Stimulated activated CD8-positive, alpha-beta memory T cell treated with anti-CD3 and anti-CD28 coated beads, Interleukin-2, amount 100 ng/mL, for 1 hour (primary cell): ENCODE results near the gene MAGI3.

Source experiments
- DNase-seq, 2 donors: peaks; one replicate each; pipeline ENCODE4 v3.0.0-alpha.2; 2020; ENCODE audit warnings: low read depth in 2 of 2

MAGI3 gene

GRCh38 chr1:113389953-113390834, at the start of gene MAGI3:
Gene MAGI3 (plus strand): TSS chr1:113390515. CDS start chr1:113391034, 519 bp downstream.
- DNase-seq, result peak; percentile 71 to 79

- DNase-seq, result no peak
These were observed 36.7 kb upstream of the MAGI3 start for GRCh38 chr1:113353580-113353979.

GRCh38 chr1:113363935-113364334, 26.4 kb upstream of the MAGI3 start:
- no peak for DNase-seq

GRCh38 chr1:113369040-113369439, 21.3 kb upstream of the MAGI3 start:
- DNase-seq, result no peak

GRCh38 chr1:113369699-113370098, 20.6 kb upstream of the MAGI3 start:
- no peak for DNase-seq

DNA sequence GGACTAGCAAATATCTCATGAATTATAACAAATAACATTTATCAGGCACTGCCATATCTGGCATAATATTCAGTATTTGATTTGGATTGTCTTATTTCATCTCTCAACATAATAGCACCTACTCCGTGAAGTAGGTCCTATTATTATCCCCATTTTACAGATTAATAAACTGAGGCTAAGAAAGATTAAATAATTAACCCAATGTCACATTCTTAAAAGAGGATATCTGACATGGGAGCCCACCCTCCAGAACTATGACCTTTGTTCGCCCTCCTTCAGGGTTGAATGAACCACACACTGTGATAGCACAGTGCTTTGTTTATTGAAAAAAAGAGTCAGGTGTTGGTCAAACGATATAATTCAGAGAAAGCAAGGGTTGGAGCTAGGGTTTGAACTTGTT, 19.4 kb upstream of the MAGI3 start:
- no peak for DNase-seq

DNA sequence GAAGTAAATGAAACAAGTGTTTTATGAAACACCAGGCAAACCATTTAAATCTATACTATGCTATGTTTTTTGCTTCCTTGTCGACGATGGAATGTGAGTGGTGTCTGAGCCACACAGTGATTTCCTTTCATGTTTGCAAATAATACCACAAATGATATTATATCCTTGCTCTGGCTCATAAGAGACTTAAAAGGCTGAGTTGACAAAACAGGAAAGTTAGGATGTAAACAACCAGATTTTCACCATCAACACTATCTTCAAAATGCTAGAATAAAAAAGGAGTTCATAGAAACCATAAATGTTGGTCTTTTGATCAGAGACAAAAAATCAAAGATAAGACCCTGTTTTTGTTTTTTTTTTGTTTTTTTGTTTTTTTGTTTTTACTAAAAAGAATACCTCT, 17.8 kb upstream of the MAGI3 start:
- DNase-seq, result no peak

DNA sequence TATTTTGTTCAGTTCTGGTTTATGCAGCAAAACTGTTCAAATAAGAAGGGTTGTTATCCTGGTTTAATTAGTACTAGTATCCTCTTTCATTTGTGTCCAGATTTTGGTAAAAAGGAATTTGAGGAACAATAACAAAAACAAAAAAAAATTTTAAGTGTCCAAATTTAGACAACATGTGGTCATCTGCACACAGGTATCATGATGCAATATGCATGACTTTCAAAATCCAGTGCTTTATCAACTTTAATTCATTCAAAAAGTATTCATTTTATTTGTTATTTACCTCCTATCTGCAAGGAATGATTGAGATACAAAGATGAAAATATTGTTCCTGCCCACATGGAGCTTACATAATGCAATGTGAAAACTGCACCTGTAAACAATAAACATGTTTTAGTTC, 16.7 kb upstream of the MAGI3 start:
- no peak for DNase-seq

DNA sequence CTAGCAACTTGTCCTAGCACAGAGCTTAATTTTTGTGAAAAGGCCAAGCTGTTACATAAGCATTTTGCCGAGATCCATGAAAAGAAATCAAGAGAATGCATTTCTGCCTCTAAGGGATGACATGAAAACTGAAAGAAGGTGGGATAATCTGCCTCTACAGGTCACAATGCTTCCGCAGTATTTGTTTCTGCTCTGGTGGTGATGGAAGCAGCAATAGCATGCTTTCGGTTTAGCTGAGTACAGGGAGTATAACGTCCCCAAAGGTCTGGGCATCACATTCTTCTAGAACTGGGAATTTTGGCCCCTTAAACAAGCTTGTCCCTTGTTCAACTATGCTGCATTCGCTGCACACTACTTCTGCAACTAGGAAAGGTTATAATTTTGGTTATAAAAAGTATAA, 14.4 kb upstream of the MAGI3 start:
- no peak for DNase-seq

- no peak for DNase-seq
These were observed 10.2 kb upstream of the MAGI3 start for GRCh38 chr1:113380075-113380474.

DNA sequence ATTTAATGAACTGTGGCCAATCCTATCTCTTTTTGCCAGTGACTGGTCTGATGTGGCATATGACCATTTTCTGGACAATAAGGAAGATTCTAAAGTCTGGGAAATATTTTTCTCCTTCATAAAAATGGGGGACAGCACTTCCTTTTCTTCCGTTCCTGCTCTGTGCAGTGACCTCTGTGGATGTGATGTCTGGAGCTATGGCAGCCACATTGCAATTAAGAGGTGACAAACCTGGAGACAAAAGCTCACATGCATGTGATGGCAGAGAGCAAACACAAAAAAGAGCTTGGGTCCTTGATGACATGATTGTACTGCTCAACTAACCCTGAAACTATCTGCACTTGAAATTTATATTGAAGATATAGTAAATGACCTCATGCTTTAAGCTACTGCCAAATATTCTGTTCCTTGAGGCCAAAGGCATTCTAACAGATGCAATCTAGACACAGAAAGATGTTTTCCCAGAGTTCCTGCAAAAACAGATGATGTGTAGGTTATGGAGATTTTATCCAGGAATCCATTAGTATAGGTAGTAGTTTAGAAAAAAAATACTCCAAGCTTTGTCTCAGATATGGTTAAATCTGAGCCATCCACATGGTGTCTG, 2.2 kb upstream of the MAGI3 start:
- DNase-seq, result no peak

DNA sequence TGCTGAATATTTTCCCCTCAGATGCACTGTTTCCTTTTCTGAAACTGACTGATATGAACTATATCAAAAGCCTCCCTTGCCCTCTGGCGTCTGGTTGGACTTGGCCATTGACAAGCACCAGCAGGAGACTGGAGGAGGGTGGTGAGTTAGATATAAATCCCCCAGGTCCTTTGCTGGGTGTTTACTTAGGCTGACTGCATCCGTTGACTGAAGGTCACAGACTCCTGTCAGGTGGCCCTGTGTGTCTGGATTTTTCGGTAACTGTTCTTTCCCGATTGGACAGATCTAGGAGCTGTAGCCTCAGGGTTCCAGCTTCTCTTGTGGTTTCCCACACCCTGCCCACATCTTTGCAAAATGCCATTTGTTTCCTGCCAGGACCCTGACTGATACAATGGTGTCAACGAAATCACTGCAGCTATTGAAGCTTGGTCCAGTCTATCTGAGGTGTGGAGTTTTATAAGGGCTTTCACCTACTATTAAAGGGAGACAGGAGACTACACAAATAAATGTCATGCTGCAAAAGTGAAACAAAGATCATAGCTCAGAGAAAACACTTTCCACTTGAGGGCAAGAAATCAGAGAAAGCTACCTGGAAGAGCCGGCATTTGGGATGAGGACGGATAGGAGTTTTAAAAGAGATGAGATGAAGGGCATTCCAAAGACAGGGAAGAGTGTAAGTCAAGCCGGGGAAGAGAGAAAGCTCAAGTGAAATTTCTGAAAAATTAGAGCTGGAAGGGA, 1.5 kb upstream of the MAGI3 start:
- DNase-seq, result no peak

- no peak for DNase-seq
These were observed 859 bp upstream of the MAGI3 start for GRCh38 chr1:113389359-113389952.

DNA sequence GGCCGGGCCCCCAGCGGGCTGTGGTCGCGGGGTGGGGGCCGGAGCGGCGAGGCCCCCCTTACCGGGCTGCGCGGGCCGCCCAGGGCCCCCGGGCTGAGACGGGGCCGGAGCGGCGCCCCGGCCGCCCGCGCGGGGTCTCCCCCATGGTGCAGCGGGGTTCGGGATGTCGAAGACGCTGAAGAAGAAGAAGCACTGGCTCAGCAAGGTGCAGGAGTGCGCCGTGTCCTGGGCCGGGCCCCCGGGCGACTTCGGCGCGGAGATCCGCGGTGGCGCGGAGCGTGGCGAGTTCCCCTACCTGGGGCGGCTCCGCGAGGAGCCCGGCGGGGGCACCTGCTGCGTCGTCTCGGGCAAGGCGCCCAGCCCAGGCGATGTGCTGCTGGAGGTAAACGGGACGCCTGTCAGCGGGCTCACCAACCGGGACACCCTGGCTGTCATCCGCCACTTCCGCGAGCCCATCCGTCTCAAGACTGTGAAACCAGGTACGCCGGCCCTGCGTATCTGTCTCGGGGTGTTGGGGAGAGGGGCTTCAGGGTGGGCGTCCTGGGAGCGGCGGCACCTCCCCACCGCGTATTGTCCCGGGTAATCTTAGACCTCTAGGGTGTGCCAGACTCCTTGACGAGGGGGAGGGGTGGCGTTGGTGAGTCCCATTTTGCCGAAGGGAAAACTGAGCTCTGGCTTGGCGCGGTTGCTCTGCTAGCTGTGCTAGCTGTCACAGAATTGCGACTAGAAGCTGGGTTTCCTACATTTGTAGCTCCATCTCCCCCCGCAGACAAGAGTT, 745 bp downstream of the MAGI3 start:
- DNase-seq, result no peak

GRCh38 chr1:113391649-113392271, 1.4 kb downstream of the MAGI3 start:
- no peak for DNase-seq

DNA sequence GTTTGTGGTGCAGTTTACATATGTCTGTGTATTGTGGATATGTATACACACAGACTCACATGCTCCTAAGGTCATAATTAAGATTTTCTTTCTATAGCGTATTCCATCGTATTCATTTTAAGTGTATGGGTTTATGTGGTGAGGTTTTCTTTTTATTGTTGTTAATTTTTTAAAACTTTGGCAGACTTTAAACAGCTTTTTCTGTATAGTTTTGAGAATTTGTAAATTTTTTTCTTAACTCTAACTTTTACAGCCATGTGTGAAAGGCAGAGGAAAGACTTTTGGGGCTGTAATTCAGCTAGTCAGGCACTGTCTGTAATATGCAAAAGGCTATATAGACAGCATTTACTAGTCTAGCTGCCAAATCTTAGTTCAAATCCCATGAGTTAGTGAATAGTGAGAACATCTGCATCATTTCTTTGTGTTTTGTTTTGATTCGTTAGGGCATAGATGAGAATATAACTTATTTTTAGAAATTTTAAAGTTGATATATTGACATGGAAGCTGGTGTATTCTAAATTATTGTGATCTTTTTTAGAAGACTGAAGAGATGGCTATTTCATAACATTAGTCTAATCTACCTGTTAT, 2.3 kb downstream of the MAGI3 start:
- DNase-seq, result no peak

GRCh38 chr1:113394043-113394862, 3.9 kb downstream of the MAGI3 start:
- DNase-seq, result no peak

GRCh38 chr1:113394863-113395259, 4.5 kb downstream of the MAGI3 start:
- DNase-seq, result no peak

- no peak for DNase-seq
These were observed 5.8 kb downstream of the MAGI3 start for GRCh38 chr1:113396102-113396501.

GRCh38 chr1:113396585-113396984, 6.3 kb downstream of the MAGI3 start:
- no peak for DNase-seq
